GM18868 (cell line): ENCODE results near the gene ASIC1.
"Not testable (repeated sequence)": the region's sequence is repeated elsewhere in the genome, so short reads cannot be mapped to it uniquely, and the experiment has no call there.

Experiments used
- ATAC-seq: cut with Tn5 transposase; IDR thresholded peaks from one replicate; pipeline ENCODE4 v1.9.1; 2021; ENCODE audit warnings: mild to moderate bottlenecking, moderate library complexity; ENCODE audit not compliant: unreplicated experiment

Gene ASIC1

GRCh38 chr12:50083301-50083700, 25.9 kb downstream of the ASIC1 start:
- ATAC-seq = no peak

DNA sequence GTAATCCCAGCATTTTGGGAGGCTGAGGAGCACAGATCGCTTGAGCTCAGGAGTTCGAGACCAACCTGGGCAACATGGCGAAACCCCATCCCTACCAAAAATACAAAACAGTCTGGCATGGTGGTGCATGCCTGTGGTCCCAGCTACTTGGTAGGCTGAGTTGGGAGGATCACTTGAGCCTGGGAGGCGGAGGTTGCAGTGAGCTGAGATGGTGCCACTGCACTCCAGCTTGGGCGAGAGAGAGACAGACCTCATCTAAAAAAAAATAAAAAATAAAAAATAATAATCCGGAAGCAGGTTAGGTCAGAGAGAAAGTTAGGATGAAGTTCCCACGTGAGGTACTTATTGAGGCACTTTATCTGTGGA, 27.0 kb downstream of the ASIC1 start:
- not testable (repeated sequence) for ATAC-seq

GRCh38 chr12:50084775-50085614, 27.6 kb downstream of the ASIC1 start, which contains the start of gene SMARCD1:
Gene SMARCD1, plus strand, starts transcription at chr12:50085342. Its CDS starts 28 bp downstream, at chr12:50085370.
- ATAC-seq = peak; percentile 83

DNA sequence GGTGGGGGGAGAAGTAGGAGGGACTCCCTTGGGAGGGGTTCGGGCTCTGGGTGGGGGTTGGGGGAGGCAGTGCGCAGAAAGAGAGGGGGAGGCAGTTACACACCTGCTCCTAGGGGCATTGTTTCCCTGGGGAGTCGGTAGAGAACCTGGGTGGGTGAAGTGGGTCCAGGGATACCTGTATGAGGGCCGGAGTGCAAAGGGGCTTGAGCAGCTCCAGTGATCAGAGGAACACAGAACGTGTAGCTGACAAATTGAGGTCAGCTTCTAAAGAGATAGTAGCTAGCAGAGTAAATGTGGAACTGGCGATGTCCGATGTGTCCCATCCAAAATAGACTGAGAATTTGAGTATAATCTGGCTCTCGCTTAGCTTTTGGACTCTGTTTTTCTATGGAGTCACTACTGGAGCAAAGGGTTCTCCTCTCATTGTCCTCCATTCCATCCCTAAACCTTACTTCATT, 28.2 kb downstream of the ASIC1 start:
- peak; percentile 15 for ATAC-seq

- ATAC-seq = no peak
Observed at GRCh38 chr12:50086148-50086547, 28.8 kb downstream of the ASIC1 start.

GRCh38 chr12:50087151-50087550, 29.8 kb downstream of the ASIC1 start:
- no peak for ATAC-seq

- no peak for ATAC-seq
Observed at GRCh38 chr12:50087995-50088394, 30.6 kb downstream of the ASIC1 start.

- peak; percentile 36 for ATAC-seq
Observed at GRCh38 chr12:50088577-50089335, 31.4 kb downstream of the ASIC1 start.

DNA sequence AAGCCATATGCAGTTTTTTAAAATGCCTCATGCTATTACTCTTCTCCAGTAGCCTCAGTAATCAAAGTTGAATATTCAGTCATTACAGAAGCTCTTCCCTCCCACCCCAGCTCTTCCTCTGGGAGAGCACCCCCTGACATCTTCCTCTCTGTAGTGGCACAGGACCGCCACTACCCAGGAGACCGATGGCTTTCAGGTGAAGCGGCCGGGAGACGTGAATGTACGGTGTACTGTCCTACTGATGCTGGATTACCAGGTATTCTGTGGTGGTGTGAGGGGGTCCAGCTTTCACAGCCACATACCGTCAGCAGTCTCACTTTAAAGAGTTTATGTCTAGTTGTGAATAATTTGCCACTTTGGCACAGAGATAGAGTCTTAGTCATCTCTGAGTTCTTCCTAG, 32.3 kb downstream of the ASIC1 start:
- ATAC-seq = no peak

- no peak for ATAC-seq
Observed at GRCh38 chr12:50090391-50090790, 33.0 kb downstream of the ASIC1 start.

DNA sequence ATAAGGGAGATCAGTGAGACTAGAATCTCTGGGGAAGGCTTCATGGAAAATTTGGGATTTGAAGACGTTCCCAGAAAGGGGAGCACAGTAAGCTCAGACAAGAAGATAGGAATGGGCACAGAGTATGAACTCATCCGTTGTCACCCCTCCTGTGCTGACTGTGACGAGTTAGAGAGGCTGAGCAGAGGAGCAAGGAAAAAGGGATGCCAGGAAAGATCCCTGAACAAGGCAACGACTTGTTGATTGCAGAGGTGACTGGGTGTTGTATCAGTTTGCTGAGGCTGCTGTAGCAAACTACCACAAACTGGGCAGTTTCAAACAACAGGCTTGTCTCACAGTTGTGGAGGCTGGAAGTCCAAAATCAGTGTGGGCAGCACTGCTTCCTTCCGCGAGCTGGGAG, 40.6 kb downstream of the ASIC1 start:
- no peak for ATAC-seq

GRCh38 chr12:50099302-50100008, 42.1 kb downstream of the ASIC1 start:
- no peak for ATAC-seq

DNA sequence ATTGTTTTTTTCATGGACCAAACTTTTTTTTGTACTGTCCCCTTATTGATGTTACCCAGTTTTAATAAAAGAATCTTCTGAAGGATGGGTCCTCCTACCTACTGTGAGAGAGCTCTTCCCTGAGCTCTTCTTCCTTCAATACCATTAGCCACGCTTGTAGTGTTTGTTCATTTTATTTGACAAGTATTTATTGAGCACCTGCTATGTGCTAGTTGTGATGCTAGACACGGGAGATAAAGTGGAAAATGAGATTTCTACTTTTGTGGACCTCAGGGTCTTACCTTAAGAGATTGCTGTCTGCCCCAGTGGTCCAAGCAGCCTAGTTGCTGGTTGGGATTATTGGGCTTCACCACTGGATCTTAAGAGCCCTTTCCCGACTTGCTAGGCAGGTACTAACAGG, 43.2 kb downstream of the ASIC1 start:
- ATAC-seq = no peak

DNA sequence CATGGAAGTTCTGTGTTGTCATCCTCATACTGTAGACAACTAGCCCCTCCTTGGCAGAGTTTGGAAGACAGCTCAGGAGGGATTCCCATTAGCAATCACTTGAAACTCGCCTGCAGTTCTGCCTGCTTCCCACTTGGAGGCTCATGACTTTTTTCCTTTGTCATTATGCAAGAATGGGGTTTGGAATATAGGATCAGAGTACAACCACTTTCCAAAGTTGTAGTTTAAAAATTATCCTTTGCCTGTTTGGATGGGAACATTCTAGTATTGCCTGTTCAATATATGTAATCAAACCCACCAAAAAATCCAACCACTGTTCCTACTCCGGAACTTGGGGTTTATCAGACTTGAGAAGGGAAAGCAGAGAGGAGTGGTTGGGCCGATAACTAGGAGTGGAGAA, 44.3 kb downstream of the ASIC1 start:
- ATAC-seq = no peak

GRCh38 chr12:50102131-50102531, 44.7 kb downstream of the ASIC1 start:
- no peak for ATAC-seq

GRCh38 chr12:50102646-50103309, 45.4 kb downstream of the ASIC1 start:
- ATAC-seq = no peak

DNA sequence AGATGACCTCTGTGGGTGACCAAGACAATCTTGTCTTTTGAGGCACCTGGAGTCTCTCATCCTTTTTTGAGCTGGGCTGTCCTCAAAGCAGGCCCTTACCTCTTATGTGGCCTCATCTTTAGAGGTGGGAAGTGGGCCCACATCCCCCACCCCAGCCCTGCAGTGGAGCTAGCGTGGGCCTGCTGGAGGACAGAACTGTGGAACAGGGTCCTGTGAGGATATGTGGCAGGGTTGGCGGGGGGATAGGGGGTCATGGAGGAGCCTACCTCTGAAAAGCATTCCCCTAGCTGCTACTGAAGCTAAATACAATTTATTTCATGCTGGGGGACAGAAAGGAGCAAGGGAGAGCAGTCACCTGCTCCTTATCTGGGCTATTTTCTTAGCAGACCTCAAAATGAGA, 46.0 kb downstream of the ASIC1 start:
- no peak for ATAC-seq

- no peak for ATAC-seq
Observed at GRCh38 chr12:50103767-50104321, 46.4 kb downstream of the ASIC1 start, which contains the start of gene GPD1. Gene GPD1, plus strand, starts transcription at chr12:50104008. Its CDS starts 43 bp downstream, at chr12:50104051.

DNA sequence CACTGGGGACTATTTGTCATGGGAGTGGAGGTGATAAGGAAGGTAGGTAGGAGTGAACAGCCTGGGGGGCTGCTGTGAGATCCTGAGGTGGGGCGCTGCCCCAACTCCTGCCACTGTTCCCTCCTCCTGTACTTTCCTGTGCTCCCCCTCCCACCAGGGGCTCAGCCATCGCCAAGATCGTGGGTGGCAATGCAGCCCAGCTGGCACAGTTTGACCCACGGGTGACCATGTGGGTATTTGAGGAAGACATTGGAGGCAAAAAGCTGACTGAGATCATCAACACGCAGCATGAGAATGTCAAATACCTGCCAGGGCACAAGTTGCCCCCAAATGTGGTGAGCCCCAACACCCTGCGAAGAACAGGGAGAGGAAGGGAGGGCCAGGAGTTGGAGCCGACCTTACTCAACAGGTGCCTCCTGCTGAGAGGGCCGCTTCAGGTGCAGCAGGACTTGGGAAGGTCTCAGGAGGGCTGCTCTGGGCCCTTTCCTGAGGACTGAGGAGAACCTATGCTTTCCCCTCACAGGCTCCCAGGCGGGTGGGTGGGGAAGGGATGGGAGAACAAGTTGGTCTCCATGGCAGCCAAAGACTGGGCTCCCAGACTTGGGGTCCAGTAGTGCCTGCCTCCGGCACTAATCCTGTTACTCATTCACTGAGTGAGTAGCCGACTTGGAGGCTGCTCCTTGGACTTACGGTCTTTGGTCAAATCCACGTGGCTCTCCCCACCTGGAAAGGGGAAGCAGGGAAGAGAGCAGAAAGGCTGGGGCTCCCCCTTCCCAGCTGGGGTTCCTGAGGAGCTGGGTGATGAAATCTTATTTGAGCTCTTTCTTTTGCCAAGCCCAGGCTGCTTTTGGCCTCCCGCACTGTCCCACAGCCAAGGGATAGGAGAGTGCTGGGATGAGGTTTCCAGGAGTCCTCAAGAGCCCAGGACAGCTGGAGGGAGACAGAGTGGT, 47.3 kb downstream of the ASIC1 start:
- no peak for ATAC-seq
